ENCODE measurements around the gene CD109. TPM values are rescaled to one million over a fixed set of nuclear protein-coding genes. Genes with fewer than 3 reads are reported as not detected.
"Not testable (repeated sequence)": the region's sequence is repeated elsewhere in the genome, so short reads cannot be mapped to it uniquely, and the experiment has no call there.

CD109 gene
- total RNA-seq, 1 donor from 2014 or later, result 1.5 TPM

DNA sequence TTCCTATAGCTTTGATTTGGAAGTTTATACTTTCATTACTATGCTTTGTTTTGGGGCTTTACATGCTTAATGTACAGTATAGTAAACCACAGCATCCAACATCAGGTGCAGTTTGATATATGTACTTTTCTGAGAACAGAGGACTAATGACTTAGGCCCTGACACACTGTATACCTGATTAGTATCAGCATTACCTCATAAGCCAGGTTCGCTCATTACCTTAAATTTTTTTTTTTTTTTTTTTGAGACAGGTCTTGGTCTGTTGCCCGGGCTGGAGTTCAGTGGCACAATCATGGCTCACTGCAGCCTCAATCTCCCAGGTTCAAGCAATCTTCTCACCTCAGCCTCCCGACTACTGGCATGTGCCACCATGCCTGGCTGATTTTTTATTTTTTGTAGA is 28.4 kb downstream of the CD109 start:
- no peak overlapping the region for H3K27ac Mint-ChIP-seq
- TF ChIP-seq, protein P1, sequence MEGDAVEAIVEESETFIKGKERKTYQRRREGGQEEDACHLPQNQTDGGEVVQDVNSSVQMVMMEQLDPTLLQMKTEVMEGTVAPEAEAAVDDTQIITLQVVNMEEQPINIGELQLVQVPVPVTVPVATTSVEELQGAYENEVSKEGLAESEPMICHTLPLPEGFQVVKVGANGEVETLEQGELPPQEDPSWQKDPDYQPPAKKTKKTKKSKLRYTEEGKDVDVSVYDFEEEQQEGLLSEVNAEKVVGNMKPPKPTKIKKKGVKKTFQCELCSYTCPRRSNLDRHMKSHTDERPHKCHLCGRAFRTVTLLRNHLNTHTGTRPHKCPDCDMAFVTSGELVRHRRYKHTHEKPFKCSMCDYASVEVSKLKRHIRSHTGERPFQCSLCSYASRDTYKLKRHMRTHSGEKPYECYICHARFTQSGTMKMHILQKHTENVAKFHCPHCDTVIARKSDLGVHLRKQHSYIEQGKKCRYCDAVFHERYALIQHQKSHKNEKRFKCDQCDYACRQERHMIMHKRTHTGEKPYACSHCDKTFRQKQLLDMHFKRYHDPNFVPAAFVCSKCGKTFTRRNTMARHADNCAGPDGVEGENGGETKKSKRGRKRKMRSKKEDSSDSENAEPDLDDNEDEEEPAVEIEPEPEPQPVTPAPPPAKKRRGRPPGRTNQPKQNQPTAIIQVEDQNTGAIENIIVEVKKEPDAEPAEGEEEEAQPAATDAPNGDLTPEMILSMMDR (conservative IDR thresholded peaks at IDR 0.05), result no peak
- H3K27me3 Mint-ChIP-seq, result no peaks in the 10 kb centered on the region

DNA sequence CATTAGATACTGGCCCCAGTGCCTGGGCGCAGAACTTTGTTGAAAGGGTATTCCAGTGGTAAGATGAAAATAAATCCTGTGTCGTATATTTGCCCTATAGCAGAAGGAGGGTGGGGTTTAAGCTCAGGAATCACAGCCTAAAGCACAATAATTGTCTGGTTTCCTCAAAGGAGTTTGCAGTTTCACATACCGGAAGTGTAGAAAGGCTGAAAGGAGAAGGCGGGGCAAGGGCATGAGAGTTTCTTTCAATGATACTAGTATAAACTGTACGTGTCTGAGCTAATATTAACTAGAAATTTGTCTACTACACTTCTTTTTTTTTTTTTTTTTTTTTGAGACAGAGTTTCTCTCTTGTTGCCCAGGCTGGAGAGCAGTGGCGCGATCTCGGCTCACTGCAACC is 29.2 kb downstream of the CD109 start:
- H3K9me3 Mint-ChIP-seq; H3K27me3 Mint-ChIP-seq; DNase-seq (ENCODE audit: extremely low spot score, unreplicated experiment); H3K4me3 Mint-ChIP-seq; H3K36me3 Mint-ChIP-seq: not testable (repeated sequence)
- peak overlapping the region; percentile 65 for H3K27ac Mint-ChIP-seq
- peaks cover 13% of the 10 kb centered on the region for H3K4me1 Mint-ChIP-seq (ENCODE audit: unreplicated experiment)

More for the DNA sequence above, 28.4 kb downstream of the CD109 start:
- no peak overlapping the region for H3K4me3 Mint-ChIP-seq
- no peaks in the 10 kb centered on the region for H3K36me3 Mint-ChIP-seq
- H3K9me3 Mint-ChIP-seq, result no peaks in the 10 kb centered on the region
- DNase-seq (ENCODE audit: extremely low spot score, unreplicated experiment), result no peak
- H3K4me1 Mint-ChIP-seq (ENCODE audit: unreplicated experiment), result peaks cover 8% of the 10 kb centered on the region

DNA sequence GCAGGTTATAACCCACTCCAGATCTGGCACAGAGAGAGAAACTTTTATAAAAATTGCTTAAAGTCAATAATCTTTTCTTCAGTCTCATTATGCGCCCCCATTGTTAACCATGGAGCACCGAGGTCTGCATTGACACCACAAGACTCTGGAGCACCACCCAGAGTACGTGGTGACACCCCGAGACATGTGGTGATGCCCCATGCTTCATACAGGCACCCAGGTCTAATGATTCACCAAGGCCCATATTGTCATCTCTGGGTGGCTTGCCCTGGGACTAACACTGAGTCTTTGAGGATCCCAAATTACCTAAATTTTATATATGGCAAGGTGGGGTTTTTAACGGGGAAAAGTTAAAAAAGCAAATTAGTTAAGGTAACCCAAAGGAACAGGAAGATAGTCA is 31.1 kb downstream of the CD109 start:
- Mint-ChIP-seq H3K4me1 (ENCODE audit: unreplicated experiment) (peaks cover 15% of the 10 kb centered on the region), H3K4me3 (no peak overlapping the region), H3K27me3 (no peaks in the 10 kb centered on the region), H3K9me3 (no peaks in the 10 kb centered on the region), H3K27ac (no peak overlapping the region), H3K36me3 (no peaks in the 10 kb centered on the region)
- DNase-seq (ENCODE audit: extremely low spot score, unreplicated experiment), result no peak
- TF ChIP-seq, protein P1 (conservative IDR thresholded peaks at IDR 0.05), result no peak

DNA sequence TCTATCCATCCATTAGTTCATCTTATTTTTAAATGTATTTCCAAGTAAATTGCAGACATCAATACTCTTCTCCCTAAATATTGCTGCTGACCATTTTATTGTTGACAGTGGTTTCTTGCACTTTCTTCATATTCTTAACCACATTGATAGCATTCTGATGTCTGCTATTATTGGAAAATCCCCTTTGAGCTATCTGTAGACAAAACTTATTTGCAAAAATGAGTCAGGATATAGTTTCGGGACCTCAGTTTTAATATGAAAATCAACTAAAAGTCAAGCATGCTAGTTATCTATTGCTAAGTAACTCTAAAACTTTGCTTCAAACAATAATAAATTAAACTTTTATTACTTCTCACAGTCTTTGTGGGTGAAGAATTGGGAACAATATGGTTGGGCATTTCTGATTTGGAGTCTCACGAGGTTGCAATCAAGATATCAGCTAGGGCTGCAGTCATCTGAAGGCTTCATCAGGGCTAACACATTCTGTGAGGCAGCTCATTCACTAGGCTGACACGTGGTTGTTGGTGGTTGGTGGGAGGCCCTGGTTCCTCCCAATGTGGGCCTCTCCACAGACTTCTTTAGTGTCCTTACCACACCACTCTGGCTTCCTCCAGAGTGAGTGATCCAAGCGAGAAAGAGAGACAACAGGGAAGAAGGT is 32.7 kb downstream of the CD109 start:
- no peak overlapping the region for H3K4me3 Mint-ChIP-seq
- no peak for DNase-seq (ENCODE audit: extremely low spot score, unreplicated experiment)
- TF ChIP-seq, protein P1 (conservative IDR thresholded peaks at IDR 0.05), result no peak
- no peaks in the 10 kb centered on the region for H3K27me3 Mint-ChIP-seq
- H3K4me1 Mint-ChIP-seq (ENCODE audit: unreplicated experiment), result peaks cover 7% of the 10 kb centered on the region
- H3K9me3 Mint-ChIP-seq, result no peaks in the 10 kb centered on the region
- H3K36me3 Mint-ChIP-seq, result no peaks in the 10 kb centered on the region
- H3K27ac Mint-ChIP-seq, result no peak overlapping the region

DNA sequence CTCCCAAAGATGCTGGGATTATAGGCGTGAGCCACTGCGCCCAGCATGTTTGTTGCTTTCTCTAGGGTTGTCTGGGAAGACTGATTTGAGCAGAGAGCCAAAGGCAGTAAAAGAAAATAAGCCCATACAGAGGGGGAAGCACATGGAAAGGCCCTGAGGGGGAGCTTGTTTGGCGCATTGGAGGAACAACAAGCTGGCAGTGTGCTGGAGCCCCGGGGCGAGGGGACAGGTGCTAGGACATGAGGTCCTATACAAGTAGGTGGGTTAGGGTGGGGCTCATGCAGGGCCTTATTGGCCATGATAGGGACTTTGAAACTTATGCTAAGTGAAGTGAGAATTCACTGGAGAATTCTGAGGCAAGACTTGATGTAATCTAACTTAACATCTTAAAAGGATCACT is 35.3 kb downstream of the CD109 start:
- H3K9me3 Mint-ChIP-seq, result no peaks in the 10 kb centered on the region
- H3K4me1 Mint-ChIP-seq (ENCODE audit: unreplicated experiment), result peaks cover 7% of the 10 kb centered on the region
- DNase-seq (ENCODE audit: extremely low spot score, unreplicated experiment), result no peak
- H3K27ac Mint-ChIP-seq, result no peak overlapping the region
- no peaks in the 10 kb centered on the region for H3K36me3 Mint-ChIP-seq
- TF ChIP-seq, protein P1 (conservative IDR thresholded peaks at IDR 0.05), result no peak
- no peak overlapping the region for H3K4me3 Mint-ChIP-seq
- H3K27me3 Mint-ChIP-seq, result peaks cover 4% of the 10 kb centered on the region

DNA sequence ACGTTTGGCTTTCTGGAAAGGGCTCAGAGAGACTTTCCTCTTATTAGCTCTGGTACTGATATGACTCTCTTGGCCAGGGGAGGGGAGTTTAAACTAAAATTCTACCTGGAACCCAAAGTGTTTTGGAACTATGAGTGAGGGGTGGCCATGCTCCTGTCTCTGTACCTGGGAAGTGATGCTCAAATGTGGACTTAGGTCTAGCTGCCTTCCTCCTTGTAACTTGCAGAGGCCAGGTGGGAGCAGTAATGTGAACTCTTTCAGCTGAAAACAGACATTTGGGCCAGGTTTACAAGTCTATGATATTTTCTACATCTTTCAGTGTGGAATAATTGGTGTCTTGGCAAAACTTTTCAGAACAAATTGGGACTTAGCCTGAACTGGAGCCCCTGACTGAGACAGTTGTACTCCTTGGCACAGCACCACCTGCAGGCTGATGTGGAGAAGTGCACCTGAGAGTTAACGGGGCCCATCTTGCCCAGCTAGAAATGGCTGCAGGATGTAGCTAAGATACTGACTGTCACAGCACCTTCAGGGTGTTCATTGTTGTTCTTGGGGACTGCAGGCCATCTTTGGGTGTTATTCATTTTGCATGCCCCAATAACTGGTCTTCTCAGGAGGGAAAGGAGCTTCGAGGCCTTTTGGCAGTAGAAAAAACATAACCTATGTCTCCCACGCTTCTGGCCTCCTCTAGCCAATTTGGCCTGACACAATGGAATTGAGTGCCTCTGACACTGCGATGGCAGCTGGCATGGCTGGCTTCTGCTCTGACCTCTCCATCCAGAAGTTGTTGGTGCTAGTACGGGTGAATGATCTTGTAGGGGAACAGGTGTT is 37.1 kb downstream of the CD109 start:
- peaks cover 7% of the 10 kb centered on the region for H3K4me1 Mint-ChIP-seq (ENCODE audit: unreplicated experiment)
- TF ChIP-seq, protein P1 (conservative IDR thresholded peaks at IDR 0.05), result peak; percentile 89
- no peak for DNase-seq (ENCODE audit: extremely low spot score, unreplicated experiment)
- H3K4me3 Mint-ChIP-seq, result no peak overlapping the region
- H3K36me3 Mint-ChIP-seq, result no peaks in the 10 kb centered on the region
- H3K27me3 Mint-ChIP-seq, result peaks cover 4% of the 10 kb centered on the region
- H3K9me3 Mint-ChIP-seq, result no peaks in the 10 kb centered on the region
- no peak overlapping the region for H3K27ac Mint-ChIP-seq

Measured in type B pancreatic cell (in vitro differentiated cells).